Neuronal stem cell (in vitro differentiated cells): Measurements from ENCODE around the gene SPATA13.

Source experiments
- DNase-seq: peaks from one replicate; pipeline ENCODE4 v3.0.0-alpha.2; 2013; ENCODE audit warnings: low spot score
- H2AFZ ChIP-seq: one replicate; pipeline ENCODE4 v1.6.1; 2013; ENCODE audit warnings: mild to moderate bottlenecking, low read length, inconsistent platforms
- H2AK5ac ChIP-seq: 2 replicates; pipeline ENCODE4 v1.6.1; 2013; ENCODE audit warnings: low read depth, mild to moderate bottlenecking, inconsistent platforms, low read length, moderate library complexity, mixed read lengths
- H2BK120ac ChIP-seq: 2 replicates; pipeline ENCODE4 v1.6.1; 2013; ENCODE audit warnings: low read depth, mild to moderate bottlenecking, inconsistent platforms, low read length, moderate library complexity, mixed read lengths
- H2BK12ac ChIP-seq: one replicate; pipeline ENCODE4 v1.6.1; 2013; ENCODE audit warnings: low read length, inconsistent platforms
- H2BK15ac ChIP-seq: 2 replicates; pipeline ENCODE4 v1.6.1; 2013; ENCODE audit warnings: mild to moderate bottlenecking, low read length, inconsistent platforms, mixed read lengths
- H2BK5ac ChIP-seq: one replicate; pipeline ENCODE4 v1.6.1; 2013; ENCODE audit warnings: inconsistent platforms, mild to moderate bottlenecking, low read length, moderate library complexity
- H3K14ac ChIP-seq: one replicate; pipeline ENCODE4 v1.6.1; 2013; ENCODE audit warnings: low read length, inconsistent platforms
- H3K18ac ChIP-seq: 2 replicates; pipeline ENCODE4 v1.6.1; 2013; ENCODE audit warnings: low read length, inconsistent platforms
- H3K23ac ChIP-seq: 2 replicates; pipeline ENCODE4 v1.6.1; 2013; ENCODE audit warnings: low read depth, mild to moderate bottlenecking, mixed read lengths, low read length, inconsistent platforms; ENCODE audit not compliant: poor library complexity
- H3K27ac ChIP-seq: replicated peaks from 3 replicates; pipeline ENCODE4 v1.5.1; 2013; ENCODE audit warnings: low read length, inconsistent platforms
- H3K27me3 ChIP-seq, 3 experiments: 2 replicates each; pipeline ENCODE4 v1.6.1; 2013; ENCODE audit warnings: low read length in 3 of 3, mild to moderate bottlenecking in 2 of 3, inconsistent platforms in 1 of 3, low read depth in 1 of 3, mixed read lengths in 1 of 3, moderate library complexity in 1 of 3; ENCODE audit not compliant: control insufficient read depth in 3 of 3, insufficient read depth in 3 of 3
- H3K36me3 ChIP-seq, 2 donors: replicated peaks in 1 of 2; 2 replicates each; pipeline ENCODE4 v1.6.1; 2013; ENCODE audit warnings: low read length in 2 of 2; ENCODE audit not compliant: control insufficient read depth in 2 of 2, insufficient read depth in 2 of 2
- H3K4ac ChIP-seq: 2 replicates; pipeline ENCODE4 v1.6.1; 2013; ENCODE audit warnings: inconsistent platforms, mild to moderate bottlenecking, low read length, moderate library complexity
- H3K4me1 ChIP-seq, 2 donors: 1 replicate in 1 of 2; 2 replicates in 1 of 2; pipeline ENCODE4 v1.6.1; 2013; ENCODE audit warnings: low read length in 2 of 2, low read depth in 1 of 2; ENCODE audit not compliant: control insufficient read depth in 2 of 2, insufficient read depth in 1 of 2
- H3K4me2 ChIP-seq: one replicate; pipeline ENCODE4 v1.6.1; 2013; ENCODE audit warnings: mild to moderate bottlenecking, low read length, inconsistent platforms; ENCODE audit not compliant: insufficient read depth, poor library complexity, severe bottlenecking
- H3K4me3 ChIP-seq, 2 donors: 2 replicates each; pipeline ENCODE4 v1.5.1; 2013; ENCODE audit warnings: low read length in 2 of 2, mild to moderate bottlenecking in 2 of 2, inconsistent platforms in 1 of 2, moderate library complexity in 1 of 2
- H3K79me1 ChIP-seq: one replicate; pipeline ENCODE4 v1.6.1; 2013; ENCODE audit warnings: low read depth, mild to moderate bottlenecking, inconsistent platforms, low read length, moderate library complexity
- H3K9ac ChIP-seq: one replicate; pipeline ENCODE4 v1.6.1; 2013; ENCODE audit warnings: mild to moderate bottlenecking, low read depth, low read length, inconsistent platforms; ENCODE audit not compliant: poor library complexity
- H3K9me3 ChIP-seq, 2 donors: replicated peaks in 1 of 2; 2 replicates each; pipeline versions ENCODE3 to v1.6.1; 2013; ENCODE audit warnings: low read length in 2 of 2, mild to moderate bottlenecking in 2 of 2, inconsistent platforms in 1 of 2, low read depth in 1 of 2, mixed read lengths in 1 of 2, moderate library complexity in 1 of 2; ENCODE audit not compliant: control insufficient read depth in 2 of 2, insufficient read depth in 1 of 2
- H4K8ac ChIP-seq: one replicate; pipeline ENCODE4 v1.6.1; 2013; ENCODE audit warnings: low read depth, mild to moderate bottlenecking, inconsistent platforms, low read length, moderate library complexity
- H4K91ac ChIP-seq: one replicate; pipeline ENCODE4 v1.6.1; 2013; ENCODE audit warnings: low read length, low read depth, mild to moderate bottlenecking, inconsistent platforms; ENCODE audit not compliant: poor library complexity
- WGBS, 2 donors: extraction: QIAGEN DNeasy Blood & Tissue Kit; methylation state at CpG; one replicate each; pipeline ENCODE4 v1.1.7; 2013; ENCODE audit warnings: missing lambda C conversion rate in 2 of 2, mixed read lengths in 1 of 2; ENCODE audit not compliant: insufficient read length in 2 of 2, insufficient replicate concordance in 1 of 2; ENCODE audit errors: extremely low coverage in 2 of 2; 5-methylcytosine and 5-hydroxymethylcytosine counted together

SPATA13 gene

DNA sequence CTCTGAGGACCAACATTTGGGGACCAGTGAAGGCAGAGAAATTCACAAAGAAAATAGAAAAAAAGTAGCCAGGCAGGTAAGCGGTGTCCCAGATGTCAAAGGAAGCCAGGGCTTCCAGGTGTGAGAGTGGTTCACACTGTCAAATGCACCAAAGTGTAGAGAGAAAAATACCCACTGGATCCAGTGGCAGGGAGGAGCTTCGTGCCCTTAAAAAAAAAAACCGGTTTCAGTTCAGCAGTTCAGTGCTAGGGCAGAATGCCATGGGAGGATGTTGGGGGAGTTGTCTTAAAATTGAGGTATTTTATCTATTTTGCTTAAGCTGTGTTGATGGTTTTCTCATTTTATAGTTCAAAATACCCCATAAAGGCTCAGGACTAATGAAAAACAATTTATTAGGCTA is 101.0 kb downstream of the SPATA13 start:
- Histone ChIP-seq H3K4me3 (no peak overlapping the region), H3K79me1 (no peaks in the 10 kb centered on the region), H3K9me3 (no peaks in the 10 kb centered on the region), H3K4ac (no peak overlapping the region), H2BK120ac (no peak overlapping the region), H3K23ac (no peak overlapping the region), H2BK12ac (no peak overlapping the region), H3K36me3 (peaks cover 1 to 52% of the 10 kb centered on the region in 2 donors), H2BK15ac (no peak overlapping the region), H2BK5ac (no peak overlapping the region), H3K4me1 (peaks cover 0 to 8% of the 10 kb centered on the region in 2 donors), H3K9ac (no peak overlapping the region), H3K27me3 (no peaks in the 10 kb centered on the region), H3K14ac (no peak overlapping the region), H3K4me2 (no peak overlapping the region), H4K8ac (no peak overlapping the region), H2AFZ (no peak overlapping the region), H4K91ac (no peak overlapping the region), H3K27ac (no peak overlapping the region), H3K18ac (no peak overlapping the region), H2AK5ac (no peak overlapping the region)
- WGBS, 2 donors = no CpG with 5 or more reads among the region's 3 CpGs
- no peak for DNase-seq

DNA sequence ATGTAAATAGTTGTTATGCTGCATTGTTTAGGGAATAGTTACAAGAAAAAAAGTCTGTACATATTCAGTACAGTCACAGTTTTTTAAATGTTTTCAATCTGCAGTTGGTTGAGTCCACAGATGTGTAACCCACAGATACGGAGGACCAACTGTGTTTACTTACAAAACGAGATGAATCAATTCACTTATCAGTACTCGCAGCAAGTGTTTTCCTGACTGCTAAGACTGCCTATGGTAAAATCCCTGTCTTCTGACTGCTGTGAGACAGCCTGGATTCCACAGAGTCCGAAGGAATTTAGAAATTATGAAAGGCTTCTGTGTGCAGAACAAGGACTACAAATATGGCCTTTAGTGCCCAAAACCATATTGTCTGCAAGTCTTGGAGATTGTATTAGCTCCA is 103.1 kb downstream of the SPATA13 start:
- Histone ChIP-seq H3K4me2 (no peak overlapping the region), H3K4me1 (peaks cover 0 to 8% of the 10 kb centered on the region in 2 donors), H3K23ac (no peak overlapping the region), H3K4ac (no peak overlapping the region), H3K9me3 (no peaks in the 10 kb centered on the region), H2AFZ (no peak overlapping the region), H2BK120ac (no peak overlapping the region), H2BK15ac (no peak overlapping the region), H3K36me3 (peaks cover 0 to 36% of the 10 kb centered on the region in 2 donors), H3K27ac (no peak overlapping the region), H3K79me1 (no peaks in the 10 kb centered on the region), H3K14ac (no peak overlapping the region), H3K9ac (no peak overlapping the region), H3K27me3 (no peaks in the 10 kb centered on the region), H3K18ac (no peak overlapping the region), H2BK12ac (no peak overlapping the region), H2AK5ac (no peak overlapping the region), H4K8ac (no peak overlapping the region), H4K91ac (no peak overlapping the region), H2BK5ac (no peak overlapping the region), H3K4me3 (no peak overlapping the region)
- no peak for DNase-seq
- no CpG with 5 or more reads among the region's 4 CpGs for WGBS, 2 donors

DNA sequence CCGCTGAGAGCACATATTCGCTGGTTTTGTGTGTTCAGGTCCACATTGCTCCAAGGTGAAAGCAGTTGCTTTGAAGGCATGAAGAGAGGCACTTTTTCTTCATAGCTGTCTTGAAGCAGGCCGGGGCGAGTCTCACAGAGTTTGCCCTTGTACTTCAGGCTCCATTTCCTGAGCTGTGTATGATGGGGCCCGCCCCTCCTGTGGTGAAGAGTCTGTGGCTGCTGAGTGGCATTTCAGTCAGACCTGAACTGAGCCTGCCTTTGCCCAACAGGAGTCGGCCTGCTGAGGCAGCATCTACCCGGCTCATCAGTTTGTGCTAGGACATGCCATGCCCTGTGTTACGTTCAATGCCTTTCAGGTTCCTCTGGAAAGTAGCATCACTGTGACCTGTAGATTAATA is 104.5 kb downstream of the SPATA13 start:
- Histone ChIP-seq H2BK15ac (no peak overlapping the region), H2BK5ac (no peak overlapping the region), H3K9me3 (no peaks in the 10 kb centered on the region), H3K79me1 (no peaks in the 10 kb centered on the region), H3K18ac (no peak overlapping the region), H3K36me3 (peaks cover 0 to 24% of the 10 kb centered on the region in 2 donors), H4K8ac (no peak overlapping the region), H3K27ac (no peak overlapping the region), H3K4ac (no peak overlapping the region), H3K14ac (no peak overlapping the region), H2AFZ (no peak overlapping the region), H3K27me3 (no peaks in the 10 kb centered on the region), H3K9ac (no peak overlapping the region), H3K23ac (no peak overlapping the region), H3K4me2 (no peak overlapping the region), H4K91ac (no peak overlapping the region), H2BK12ac (no peak overlapping the region), H3K4me3 (no peak overlapping the region), H2BK120ac (no peak overlapping the region), H3K4me1 (peaks cover 0 to 8% of the 10 kb centered on the region in 2 donors), H2AK5ac (no peak overlapping the region)
- DNase-seq = no peak
- no CpG with 5 or more reads among the region's 8 CpGs for whole genome bisulfite sequencing, 2 donors

DNA sequence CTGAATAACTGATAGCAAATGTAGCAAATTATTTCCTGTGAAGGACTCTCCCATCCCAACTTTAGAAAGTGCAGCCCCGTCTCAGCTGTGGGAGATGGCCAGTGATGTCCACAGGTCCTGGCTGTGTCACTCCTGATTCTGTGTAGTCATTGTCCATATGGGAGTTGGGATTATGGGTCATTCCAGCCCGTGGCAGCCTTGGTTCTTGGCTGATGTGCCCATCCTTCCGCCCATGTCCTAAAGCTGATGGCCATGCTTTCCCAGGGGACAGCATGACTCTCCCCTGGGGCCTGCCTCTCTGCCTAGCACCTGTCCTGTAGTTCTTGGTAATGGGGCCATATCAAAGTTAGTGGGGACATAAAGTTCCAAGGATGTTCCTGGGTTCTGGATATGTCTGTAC is 104.9 kb downstream of the SPATA13 start:
- no peak overlapping the region for H4K8ac ChIP-seq
- no peak overlapping the region for H4K91ac ChIP-seq
- H2BK12ac ChIP-seq = no peak overlapping the region
- peaks cover 0 to 11% of the 10 kb centered on the region in 2 donors for H3K4me1 ChIP-seq
- H3K4me2 ChIP-seq = no peak overlapping the region
- no peak overlapping the region for H3K23ac ChIP-seq
- no peak overlapping the region for H3K27ac ChIP-seq
- H2AK5ac ChIP-seq = no peak overlapping the region
- H2AFZ ChIP-seq = no peak overlapping the region
- no CpG with 5 or more reads among the region's 3 CpGs for WGBS, 2 donors
- no peak overlapping the region for H2BK15ac ChIP-seq
- H3K18ac ChIP-seq = no peak overlapping the region
- no peak overlapping the region for H3K9ac ChIP-seq
- no peak overlapping the region for H3K4ac ChIP-seq
- H3K4me3 ChIP-seq = no peak overlapping the region
- no peaks in the 10 kb centered on the region for H3K9me3 ChIP-seq
- H2BK5ac ChIP-seq = no peak overlapping the region
- H3K79me1 ChIP-seq = no peaks in the 10 kb centered on the region
- no peak overlapping the region for H3K14ac ChIP-seq
- H3K36me3 ChIP-seq = peaks cover 0 to 20% of the 10 kb centered on the region in 2 donors
- H2BK120ac ChIP-seq = no peak overlapping the region
- no peak for DNase-seq
- H3K27me3 ChIP-seq = no peaks in the 10 kb centered on the region
